Measurements from ENCODE around the gene CLEC16A.
A peak's percentile ranks its signal among the peaks of the same experiment; 100 is the strongest.

The CLEC16A gene

GRCh38 chr16:11087691-11088073 lies 143.3 kb downstream of the CLEC16A start:
- H3K27ac ChIP-seq (ENCODE audit: low read depth, low read length): peak overlapping the region; percentile 22
- no peak overlapping the region for H3K4me2 ChIP-seq (ENCODE audit: low read length)
- no peak overlapping the region for H2BK120ac ChIP-seq (ENCODE audit: low read depth, low read length)
- H2BK5ac ChIP-seq (ENCODE audit: low read length): no peak overlapping the region
- no peak overlapping the region for H2AK5ac ChIP-seq (ENCODE audit: low read length)
- no CpG with 5 or more reads among the region's 6 CpGs for WGBS (ENCODE audit: extremely low coverage, insufficient coverage, low lambda C conversion rate)
- peak overlapping the region; percentile 25 for H3K18ac ChIP-seq (ENCODE audit: low read length)
- H2BK15ac ChIP-seq (replicated peaks; ENCODE audit: low read depth): no peak overlapping the region
- H3K36me3 ChIP-seq (ENCODE audit: control insufficient read depth, insufficient read depth, low read length): no peaks in the 10 kb centered on the region
- H3K4me3 ChIP-seq (ENCODE audit: low read length): no peak overlapping the region
- DNase-seq: peak; percentile 71
- H3K79me2 ChIP-seq (ENCODE audit: control insufficient read depth, insufficient read depth, low read length): no peaks in the 10 kb centered on the region
- H3K79me1 ChIP-seq (ENCODE audit: low read length): no peaks in the 10 kb centered on the region
- no peaks in the 10 kb centered on the region for H3K27me3 ChIP-seq (ENCODE audit: insufficient read depth, low read length, poor library complexity)
- H3K4ac ChIP-seq (ENCODE audit: low read depth, low read length): no peak overlapping the region
- H4K5ac ChIP-seq (ENCODE audit: low read length): no peak overlapping the region
- peak overlapping the region; percentile 61 for H3K56ac ChIP-seq (ENCODE audit: low read length)
- no peak overlapping the region for H3K23ac ChIP-seq (ENCODE audit: low read length)
- H3K9ac ChIP-seq (ENCODE audit: low read length): no peak overlapping the region
- no peak overlapping the region for H4K8ac ChIP-seq (ENCODE audit: low read depth, low read length)
- H3K4me1 ChIP-seq (ENCODE audit: control insufficient read depth, low read depth, low read length): peaks cover 6% of the 10 kb centered on the region

GRCh38 chr16:11088074-11088730 lies 143.8 kb downstream of the CLEC16A start:
- no peaks in the 10 kb centered on the region for H3K36me3 ChIP-seq (ENCODE audit: control insufficient read depth, insufficient read depth, low read length)
- H3K23ac ChIP-seq (ENCODE audit: low read length): no peak overlapping the region
- no peak overlapping the region for H2AK5ac ChIP-seq (ENCODE audit: low read length)
- peak; percentile 47 for DNase-seq
- H3K4me2 ChIP-seq (ENCODE audit: low read length): no peak overlapping the region
- no peak overlapping the region for H4K5ac ChIP-seq (ENCODE audit: low read length)
- H3K79me2 ChIP-seq (ENCODE audit: control insufficient read depth, insufficient read depth, low read length): no peaks in the 10 kb centered on the region
- peaks cover 6% of the 10 kb centered on the region for H3K4me1 ChIP-seq (ENCODE audit: control insufficient read depth, low read depth, low read length)
- peak overlapping the region; percentile 22 for H3K27ac ChIP-seq (ENCODE audit: low read depth, low read length)
- H3K18ac ChIP-seq (ENCODE audit: low read length): no peak overlapping the region
- H2BK5ac ChIP-seq (ENCODE audit: low read length): no peak overlapping the region
- no peak overlapping the region for H2BK120ac ChIP-seq (ENCODE audit: low read depth, low read length)
- no peak overlapping the region for H3K9ac ChIP-seq (ENCODE audit: low read length)
- H3K79me1 ChIP-seq (ENCODE audit: low read length): no peaks in the 10 kb centered on the region
- H3K27me3 ChIP-seq (ENCODE audit: insufficient read depth, low read length, poor library complexity): no peaks in the 10 kb centered on the region
- H4K8ac ChIP-seq (ENCODE audit: low read depth, low read length): no peak overlapping the region
- peak overlapping the region; percentile 6 for H3K56ac ChIP-seq (ENCODE audit: low read length)
- no peak overlapping the region for H3K4me3 ChIP-seq (ENCODE audit: low read length)
- no peak overlapping the region for H3K4ac ChIP-seq (ENCODE audit: low read depth, low read length)
- WGBS (ENCODE audit: extremely low coverage, insufficient coverage, low lambda C conversion rate): no CpG with 5 or more reads among the region's 11 CpGs
- H2BK15ac ChIP-seq (replicated peaks; ENCODE audit: low read depth): no peak overlapping the region

- Histone ChIP-seq H3K4me2 (ENCODE audit: low read length) (no peak overlapping the region), H4K5ac (ENCODE audit: low read length) (no peak overlapping the region), H3K36me3 (ENCODE audit: control insufficient read depth, insufficient read depth, low read length) (no peaks in the 10 kb centered on the region), H2BK5ac (ENCODE audit: low read length) (no peak overlapping the region), H3K56ac (ENCODE audit: low read length) (no peak overlapping the region), H3K4me3 (ENCODE audit: low read length) (no peak overlapping the region), H3K18ac (ENCODE audit: low read length) (no peak overlapping the region), H3K4me1 (ENCODE audit: control insufficient read depth, low read depth, low read length) (peaks cover 6% of the 10 kb centered on the region), H3K27ac (ENCODE audit: low read depth, low read length) (no peak overlapping the region), H3K27me3 (ENCODE audit: insufficient read depth, low read length, poor library complexity) (no peaks in the 10 kb centered on the region), H3K79me1 (ENCODE audit: low read length) (no peaks in the 10 kb centered on the region), H2BK120ac (ENCODE audit: low read depth, low read length) (no peak overlapping the region), H3K9ac (ENCODE audit: low read length) (no peak overlapping the region), H2AK5ac (ENCODE audit: low read length) (no peak overlapping the region), H4K8ac (ENCODE audit: low read depth, low read length) (no peak overlapping the region), H3K79me2 (ENCODE audit: control insufficient read depth, insufficient read depth, low read length) (no peaks in the 10 kb centered on the region), H2BK15ac (replicated peaks; ENCODE audit: low read depth) (no peak overlapping the region), H3K23ac (ENCODE audit: low read length) (no peak overlapping the region), H3K4ac (ENCODE audit: low read depth, low read length) (no peak overlapping the region)
- no peak for DNase-seq
- WGBS (ENCODE audit: extremely low coverage, insufficient coverage, low lambda C conversion rate): no CpG with 5 or more reads among the region's 6 CpGs
Measured at GRCh38 chr16:11088831-11089230, 144.5 kb downstream of the CLEC16A start.

- no peak overlapping the region for H2BK120ac ChIP-seq (ENCODE audit: low read depth, low read length)
- no peaks in the 10 kb centered on the region for H3K36me3 ChIP-seq (ENCODE audit: control insufficient read depth, insufficient read depth, low read length)
- no peak overlapping the region for H3K27ac ChIP-seq (ENCODE audit: low read depth, low read length)
- H4K8ac ChIP-seq (ENCODE audit: low read depth, low read length): no peak overlapping the region
- no peak overlapping the region for H4K5ac ChIP-seq (ENCODE audit: low read length)
- no peaks in the 10 kb centered on the region for H3K79me2 ChIP-seq (ENCODE audit: control insufficient read depth, insufficient read depth, low read length)
- peaks cover 7% of the 10 kb centered on the region for H3K4me1 ChIP-seq (ENCODE audit: control insufficient read depth, low read depth, low read length)
- H3K9ac ChIP-seq (ENCODE audit: low read length): no peak overlapping the region
- H3K27me3 ChIP-seq (ENCODE audit: insufficient read depth, low read length, poor library complexity): no peaks in the 10 kb centered on the region
- no peak overlapping the region for H2BK5ac ChIP-seq (ENCODE audit: low read length)
- no peak overlapping the region for H2BK15ac ChIP-seq (replicated peaks; ENCODE audit: low read depth)
- no peaks in the 10 kb centered on the region for H3K79me1 ChIP-seq (ENCODE audit: low read length)
- H3K23ac ChIP-seq (ENCODE audit: low read length): no peak overlapping the region
- DNase-seq: no peak
- H2AK5ac ChIP-seq (ENCODE audit: low read length): no peak overlapping the region
- H3K4ac ChIP-seq (ENCODE audit: low read depth, low read length): no peak overlapping the region
- no CpG with 5 or more reads among the region's 12 CpGs for WGBS (ENCODE audit: extremely low coverage, insufficient coverage, low lambda C conversion rate)
- no peak overlapping the region for H3K4me2 ChIP-seq (ENCODE audit: low read length)
- H3K18ac ChIP-seq (ENCODE audit: low read length): no peak overlapping the region
- H3K56ac ChIP-seq (ENCODE audit: low read length): no peak overlapping the region
- H3K4me3 ChIP-seq (ENCODE audit: low read length): no peak overlapping the region
Measured at GRCh38 chr16:11089504-11090124, 145.2 kb downstream of the CLEC16A start.

GRCh38 chr16:11090232-11090631 lies 145.9 kb downstream of the CLEC16A start:
- Histone ChIP-seq H3K4ac (ENCODE audit: low read depth, low read length) (no peak overlapping the region), H3K4me2 (ENCODE audit: low read length) (no peak overlapping the region), H4K5ac (ENCODE audit: low read length) (no peak overlapping the region), H3K56ac (ENCODE audit: low read length) (no peak overlapping the region), H2BK5ac (ENCODE audit: low read length) (no peak overlapping the region), H2BK15ac (replicated peaks; ENCODE audit: low read depth) (no peak overlapping the region), H3K4me1 (ENCODE audit: control insufficient read depth, low read depth, low read length) (peaks cover 8% of the 10 kb centered on the region), H3K79me2 (ENCODE audit: control insufficient read depth, insufficient read depth, low read length) (no peaks in the 10 kb centered on the region), H3K4me3 (ENCODE audit: low read length) (no peak overlapping the region), H3K9ac (ENCODE audit: low read length) (no peak overlapping the region), H3K23ac (ENCODE audit: low read length) (no peak overlapping the region), H3K27ac (ENCODE audit: low read depth, low read length) (no peak overlapping the region), H2BK120ac (ENCODE audit: low read depth, low read length) (no peak overlapping the region), H4K8ac (ENCODE audit: low read depth, low read length) (no peak overlapping the region), H3K27me3 (ENCODE audit: insufficient read depth, low read length, poor library complexity) (no peaks in the 10 kb centered on the region), H2AK5ac (ENCODE audit: low read length) (no peak overlapping the region), H3K79me1 (ENCODE audit: low read length) (no peaks in the 10 kb centered on the region), H3K18ac (ENCODE audit: low read length) (no peak overlapping the region), H3K36me3 (ENCODE audit: control insufficient read depth, insufficient read depth, low read length) (no peaks in the 10 kb centered on the region)
- no peak for DNase-seq
- WGBS (ENCODE audit: extremely low coverage, insufficient coverage, low lambda C conversion rate): no CpG with 5 or more reads among the region's 6 CpGs
